Sciatic nerve (tissue), 2 donors: ENCODE data around the gene PILRB. TPM values are rescaled to one million over a fixed set of nuclear protein-coding genes. Genes with fewer than 3 reads are reported as not detected.
"Not testable (repeated sequence)": the region's sequence is repeated elsewhere in the genome, so short reads cannot be mapped to it uniquely, and the experiment has no call there.

ENCODE experiments used
- ATAC-seq: fragments of 200-7000 bp; cut with Tn5 transposase; one replicate; pipeline ENCODE4 v1.9.1; 2020; ENCODE audit warnings: mild to moderate bottlenecking, moderate library complexity
- DNase-seq: peaks from one replicate; pipeline ENCODE4 v3.0.0-alpha.2; 2020; ENCODE audit warnings: low spot score
- intact Hi-C: fragments of 100-400 bp; cut with DNase I; formaldehyde crosslinking; loops from one replicate; pipeline ENCODE4 v1.14.2; 2022
- total RNA-seq: library from RNA; stranded (reverse); fragmentation: NEBNext Ultra II Directional; extraction: Animal tissue kit (Norgen Biotek cat#: 25700); gene quantifications from one replicate; pipeline ENCODE4 v1.2.1, GENCODE V29; 2021
- donor health status: DM: no; HTN: no; CAD: no.
- donor health status: DM: no; HTN: no; CAD: no.

The PILRB gene
- total RNA-seq, 1 donor from 2014 or later: 46.3 TPM

DNA sequence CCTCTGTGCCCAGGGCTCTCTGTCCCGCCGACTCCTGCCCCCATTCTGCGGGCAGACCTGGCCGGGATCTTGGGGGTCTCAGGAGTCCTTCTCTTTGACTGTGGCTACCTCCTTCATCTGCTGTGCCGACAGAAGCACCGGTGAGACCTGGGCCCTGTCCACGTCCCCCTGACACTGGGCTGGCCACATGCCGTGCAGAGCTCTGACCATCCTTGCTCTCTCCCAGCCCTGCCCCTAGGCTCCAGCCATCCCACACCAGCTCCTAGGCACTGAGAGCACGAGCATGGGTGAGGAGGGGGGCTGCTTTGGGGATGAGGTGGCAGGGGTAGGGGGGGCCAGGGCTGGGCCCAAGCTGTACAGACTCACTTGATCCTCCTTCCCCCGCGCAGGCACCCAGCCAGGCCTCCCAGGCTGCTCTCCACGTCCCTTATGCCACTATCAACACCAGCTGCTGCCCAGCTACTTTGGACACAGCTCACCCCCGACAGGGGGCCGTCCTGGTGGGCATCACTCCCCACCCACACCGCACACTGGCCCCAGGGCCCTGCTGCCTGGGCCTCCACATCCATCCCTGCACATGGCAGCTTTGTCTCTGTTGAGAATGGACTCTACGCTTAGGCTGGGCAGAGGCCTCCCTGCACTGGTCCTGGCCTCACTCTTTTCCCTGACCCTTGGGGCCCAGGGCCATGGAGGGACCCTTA lies 4.8 kb upstream of the PILRB start:
- DNase-seq: no peak
- no peak for ATAC-seq
- intact Hi-C loops: no loop called here

DNA sequence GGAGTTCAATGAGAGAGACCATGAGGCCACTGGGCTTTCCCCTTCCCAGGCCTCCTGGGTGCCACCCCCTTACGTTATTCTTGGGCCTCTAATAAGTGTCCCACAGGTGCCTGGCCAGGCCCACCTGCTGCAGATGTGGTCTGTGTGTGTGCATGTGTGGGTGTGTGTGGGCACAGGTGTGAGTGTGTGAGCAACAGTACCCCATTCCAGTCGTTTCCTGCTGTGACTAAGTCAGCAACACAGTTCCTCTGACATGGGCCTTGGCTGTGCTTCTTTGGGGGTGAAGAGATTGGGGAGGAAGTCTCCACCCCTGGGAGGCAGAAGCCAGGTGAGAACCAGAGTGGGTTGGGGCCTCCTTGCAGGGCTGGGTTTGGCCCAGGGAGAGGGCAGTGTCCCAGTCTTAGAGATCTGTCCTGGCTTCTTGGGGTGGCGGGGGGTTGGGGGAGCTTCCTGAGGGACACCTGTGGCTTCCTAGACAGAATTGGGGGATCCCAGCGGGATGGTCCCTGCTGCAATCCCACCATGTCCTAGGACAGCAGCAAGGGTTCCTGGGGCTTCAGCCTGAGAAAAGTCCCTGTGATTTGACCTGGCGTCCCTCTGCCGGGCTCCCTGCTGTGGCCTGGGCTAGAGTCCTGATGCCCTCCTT lies 4.1 kb upstream of the PILRB start:
- DNase-seq (no peak), ATAC-seq (no peak)
- intact Hi-C loops: no loop called here

GRCh38 chr7:100356416-100357068 lies 1.4 kb upstream of the PILRB start:
- no peak for ATAC-seq
- intact Hi-C loops: no loop called here
- no peak for DNase-seq

DNA sequence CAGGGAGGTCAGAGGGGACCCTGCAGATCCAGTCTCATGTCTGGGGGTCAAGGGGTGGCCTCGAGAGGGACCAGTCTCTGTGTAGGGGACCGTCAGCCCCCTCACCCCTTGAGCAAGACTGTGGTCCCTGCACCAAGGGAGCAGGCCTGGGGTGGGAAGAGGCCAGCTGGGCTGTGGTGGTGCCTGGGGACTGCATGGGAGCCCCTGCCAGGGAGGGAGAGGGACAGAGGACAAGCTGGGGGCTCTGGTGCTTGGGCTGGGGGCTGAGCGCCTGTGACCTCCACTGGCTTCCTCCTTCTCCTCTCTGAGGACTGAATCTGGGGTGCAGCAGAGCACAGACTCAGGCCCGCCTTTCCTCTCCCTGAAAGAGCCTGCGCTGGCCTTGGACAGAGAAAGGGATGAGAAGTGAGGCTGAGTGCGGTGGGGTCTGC lies 771 bp upstream of the PILRB start:
- DNase-seq (no peak), ATAC-seq (no peak)
- intact Hi-C loops: no loop called here

DNA sequence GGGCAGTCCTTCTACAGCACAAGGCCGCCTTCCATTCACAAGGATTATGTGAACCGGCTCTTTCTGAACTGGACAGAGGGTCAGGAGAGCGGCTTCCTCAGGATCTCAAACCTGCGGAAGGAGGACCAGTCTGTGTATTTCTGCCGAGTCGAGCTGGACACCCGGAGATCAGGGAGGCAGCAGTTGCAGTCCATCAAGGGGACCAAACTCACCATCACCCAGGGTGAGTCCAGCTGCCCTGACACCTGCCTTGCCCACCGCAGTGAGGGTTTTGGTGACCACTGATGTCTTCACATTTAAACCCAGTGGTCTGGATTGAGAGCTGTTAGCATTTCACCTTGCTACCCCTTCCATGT lies 918 bp downstream of the PILRB start:
- DNase-seq: no peak
- ATAC-seq: no peak
- intact Hi-C loops: no loop called here

DNA sequence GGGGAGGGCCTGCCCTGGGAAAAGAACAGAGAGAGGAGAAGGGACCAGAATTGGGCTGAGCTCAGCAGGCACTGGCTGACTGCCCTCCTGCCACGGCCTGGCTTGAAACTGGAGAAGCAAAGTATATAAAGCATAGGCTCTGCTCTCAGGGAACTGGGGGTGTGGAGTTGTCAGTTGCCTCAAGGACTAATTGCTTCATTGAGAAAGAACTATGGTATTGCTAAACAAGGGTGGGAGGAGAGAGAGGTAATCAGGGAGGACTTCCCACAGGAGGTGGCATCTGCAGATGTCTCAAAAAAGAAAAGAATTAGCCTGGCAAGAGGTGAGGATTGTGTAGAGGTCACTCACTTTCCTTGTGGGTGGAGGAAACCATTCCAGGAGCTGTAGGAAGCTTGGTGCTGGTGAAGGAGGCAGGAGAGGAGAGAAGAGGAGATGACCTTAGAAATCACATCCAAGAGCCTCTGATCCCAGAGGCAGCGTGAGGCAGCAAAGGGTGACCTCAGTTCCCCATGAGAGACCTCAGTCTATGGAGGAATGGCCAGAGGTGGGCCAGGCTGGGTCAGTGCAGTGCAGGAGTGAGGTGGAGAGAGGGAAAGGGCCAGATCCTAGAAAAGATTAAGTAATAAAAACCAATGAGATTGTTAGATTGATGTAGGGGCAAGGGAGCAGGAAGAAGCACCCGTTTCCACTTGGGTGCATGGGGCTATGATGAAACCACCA lies 2.4 kb downstream of the PILRB start:
- intact Hi-C loops: no loop called here
- ATAC-seq (no peak), DNase-seq (no peak)

DNA sequence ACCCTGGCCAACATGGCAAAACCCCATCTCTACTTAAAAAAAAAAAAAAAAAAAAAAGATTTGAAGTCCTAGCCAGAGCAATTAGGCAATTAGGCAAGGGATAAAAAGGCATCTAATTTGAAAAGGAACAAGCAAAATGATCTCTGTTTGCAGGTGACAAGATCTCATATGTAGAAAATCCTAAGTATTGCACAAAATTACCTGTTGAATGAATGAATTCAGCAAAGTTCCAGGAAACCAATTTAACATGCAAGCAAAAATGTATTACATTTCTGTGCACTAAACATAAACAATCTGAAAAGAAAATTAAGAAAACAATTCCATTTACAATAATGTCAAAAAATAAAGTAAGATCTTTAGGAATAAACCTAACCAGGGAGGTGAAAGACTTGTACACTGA lies 5.2 kb downstream of the PILRB start:
- intact Hi-C loops: no loop called here
- no peak for ATAC-seq

DNA sequence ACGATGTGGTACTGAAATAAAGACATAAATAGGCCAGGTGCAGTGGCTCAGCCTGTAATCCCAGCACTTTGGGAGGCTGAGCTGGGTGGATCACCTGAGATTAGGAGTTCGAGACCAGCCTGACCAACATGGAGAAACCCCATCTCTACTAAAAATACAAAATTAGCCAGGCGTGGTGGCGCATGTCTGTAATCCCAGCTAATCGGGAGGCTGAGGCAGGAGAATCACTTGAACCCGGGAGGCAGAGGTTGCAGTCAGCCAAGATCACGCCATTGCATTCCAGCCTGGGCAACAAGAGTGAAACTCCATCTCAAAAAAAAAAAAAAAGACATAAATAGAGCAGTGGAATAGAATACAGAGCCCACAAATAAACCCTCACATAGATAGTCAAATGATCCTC lies 5.9 kb downstream of the PILRB start:
- intact Hi-C loops, ATAC-seq, DNase-seq: not testable (repeated sequence)

More for the DNA sequence above, 5.2 kb downstream of the PILRB start:
- DNase-seq: no peak

DNA sequence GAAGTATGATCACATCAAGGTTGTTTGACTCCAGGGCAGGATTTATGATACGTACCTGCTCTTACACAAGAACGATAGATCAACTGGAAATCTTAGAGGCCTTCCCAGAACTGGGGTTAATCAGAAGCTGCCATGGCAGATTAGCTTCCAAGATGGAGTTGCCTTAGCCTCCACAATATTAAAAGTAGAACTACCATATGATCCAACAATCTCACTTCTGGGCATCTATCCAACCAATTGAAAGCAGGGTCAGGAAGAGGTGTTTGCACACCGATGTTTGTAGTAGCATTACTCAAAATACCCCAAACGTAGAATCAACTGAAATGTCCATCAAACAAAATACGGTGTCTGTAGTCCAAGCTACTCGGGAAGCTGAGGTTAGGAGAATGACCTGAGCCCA lies 6.6 kb downstream of the PILRB start:
- DNase-seq: no peak
- ATAC-seq: no peak
- intact Hi-C loops: no loop called here

- not testable (repeated sequence) for ATAC-seq
Measured at GRCh38 chr7:100365998-100366367, 8.1 kb downstream of the PILRB start.

GRCh38 chr7:100366411-100367250 lies 8.7 kb downstream of the PILRB start:
- ATAC-seq (no peak), DNase-seq (no peak)
- intact Hi-C loops: no loop called here

More at GRCh38 chr7:100365998-100366367, 8.1 kb downstream of the PILRB start:
- DNase-seq, intact Hi-C loops: not testable (repeated sequence)

DNA sequence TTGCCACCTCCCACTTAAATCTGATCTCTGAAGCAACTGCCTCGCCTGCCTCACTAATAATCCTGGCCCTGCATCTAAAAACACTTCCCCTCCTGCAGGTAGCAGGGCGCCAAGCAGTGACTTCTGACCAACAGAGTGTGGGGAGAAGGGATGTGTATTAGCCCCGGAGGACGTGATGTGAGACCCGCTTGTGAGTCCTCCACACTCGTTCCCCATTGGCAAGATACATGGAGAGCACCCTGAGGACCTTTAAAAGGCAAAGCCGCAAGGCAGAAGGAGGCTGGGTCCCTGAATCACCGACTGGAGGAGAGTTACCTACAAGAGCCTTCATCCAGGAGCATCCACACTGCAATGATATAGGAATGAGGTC lies 9.3 kb downstream of the PILRB start:
- no peak for ATAC-seq
- no peak for DNase-seq
- intact Hi-C loops: no loop called here

GRCh38 chr7:100367676-100368613 lies 10.0 kb downstream of the PILRB start:
- peak; percentile 36 for ATAC-seq

GRCh38 chr7:100369105-100369504 lies 11.2 kb downstream of the PILRB start:
- DNase-seq: no peak
- intact Hi-C loops: no loop called here
- peak; percentile 76 for ATAC-seq

More at GRCh38 chr7:100367676-100368613, 10.0 kb downstream of the PILRB start:
- DNase-seq: no peak
- intact Hi-C loops: no loop called here

- DNase-seq (no peak), ATAC-seq (no peak)
- intact Hi-C loops: no loop called here
Measured at GRCh38 chr7:100370303-100370702, 12.4 kb downstream of the PILRB start.

GRCh38 chr7:100370746-100371145 lies 12.8 kb downstream of the PILRB start:
- ATAC-seq: no peak
- intact Hi-C loops: no loop called here
- DNase-seq: no peak

DNA sequence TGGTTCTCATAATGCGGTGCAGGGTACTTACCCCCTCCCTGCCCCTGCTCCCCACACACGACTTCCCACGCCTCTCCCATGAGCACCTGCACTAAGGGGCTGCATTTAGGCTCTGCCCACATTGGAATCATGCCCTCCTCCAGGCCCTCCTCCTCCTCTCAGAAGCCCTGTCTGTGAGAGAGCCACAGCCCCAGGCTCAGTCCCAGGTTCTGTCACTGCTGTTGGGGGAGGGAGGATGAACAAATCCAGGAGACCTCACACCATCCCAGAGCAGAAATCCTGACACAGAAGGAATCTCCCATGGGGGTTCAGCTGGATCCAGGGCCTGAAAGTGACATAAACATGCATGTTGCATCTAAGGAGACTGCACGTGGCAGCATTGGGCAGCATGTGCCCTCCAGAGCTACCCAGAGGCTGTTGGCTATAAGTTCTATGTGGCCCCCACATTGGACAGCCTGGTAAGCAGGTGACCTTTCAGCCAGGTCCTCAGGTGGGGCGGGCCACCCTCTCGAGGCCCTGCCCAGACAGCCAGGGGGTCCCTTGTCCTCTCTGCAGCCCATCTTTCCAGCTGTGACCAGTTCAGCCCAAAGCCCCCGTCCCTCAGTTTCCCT lies 13.7 kb downstream of the PILRB start:
- no peak for ATAC-seq
- intact Hi-C loops: no loop called here
- DNase-seq: peak; percentile 45
